ENCODE measurements around the gene CD74. TPM values are rescaled to one million over a fixed set of nuclear protein-coding genes. Genes with fewer than 3 reads are reported as not detected.

The CD74 gene
- total RNA-seq, 1 experiment from 2014 or later, result 12.7 TPM

- intact Hi-C loops (cut with micrococcal nuclease; ENCODE audit: unreplicated experiment), result no loop called here
- ATAC-seq (no peak), DNase-seq (ENCODE audit: low read depth, low spot score) (no peak)
- H3K4me3 ChIP-seq (ENCODE audit: low read depth in 2 of 2, low read length in 2 of 2), result no peak overlapping the region
- ChIA-PET CTCF (no interaction called here), POLR2A (no interaction called here)
- TF ChIP-seq POLR2AphosphoS5 (IDR thresholded peaks at IDR 0.05; ENCODE audit: low read depth, low read length), result no peak
- H3K27ac ChIP-seq (ENCODE audit: low read length), result no peak overlapping the region
- no peaks in the 10 kb centered on the region for H3K9me3 ChIP-seq (ENCODE audit: control insufficient read depth, insufficient read depth, low read depth, low read length)
- no TSS peak for BruUV-seq (replicated peaks)
- in situ Hi-C loops (cut with HindIII; ENCODE audit: low pct_unique_long_range_greater_than_20kb, low sequenced_read_pairs), result no loop called here
- no peaks in the 10 kb centered on the region for H3K36me3 ChIP-seq (ENCODE audit: control insufficient read depth, insufficient read depth, low read length)
- H3K27me3 ChIP-seq (ENCODE audit: control insufficient read depth, insufficient read depth, low read length), result no peaks in the 10 kb centered on the region
- 0 out of 2 replicates have a peak, but pooled peaks cover 4% of the 10 kb centered on the region for H3K4me1 ChIP-seq (ENCODE audit: control insufficient read depth, insufficient read depth, low read length)
Measured at GRCh38 chr5:150406723-150407095, 6.0 kb downstream of the CD74 start.

GRCh38 chr5:150406103-150406722, 6.5 kb downstream of the CD74 start:
- in situ Hi-C loops (cut with HindIII; ENCODE audit: low pct_unique_long_range_greater_than_20kb, low sequenced_read_pairs), result no loop called here
- POLR2A ChIA-PET, result no interaction called here

More at GRCh38 chr5:150406103-150406722, 6.5 kb downstream of the CD74 start:
- Histone ChIP-seq H3K9me3 (ENCODE audit: control insufficient read depth, insufficient read depth, low read depth, low read length) (no peaks in the 10 kb centered on the region), H3K4me1 (ENCODE audit: control insufficient read depth, insufficient read depth, low read length) (0 out of 2 replicates have a peak, but pooled peaks cover 4% of the 10 kb centered on the region), H3K36me3 (ENCODE audit: control insufficient read depth, insufficient read depth, low read length) (no peaks in the 10 kb centered on the region), H3K27me3 (ENCODE audit: control insufficient read depth, insufficient read depth, low read length) (no peaks in the 10 kb centered on the region), H3K4me3 (ENCODE audit: low read depth in 2 of 2, low read length in 2 of 2) (no peak overlapping the region), H3K27ac (ENCODE audit: low read length) (no peak overlapping the region)
- CTCF ChIA-PET, result no interaction called here
- TF ChIP-seq POLR2AphosphoS5 (IDR thresholded peaks at IDR 0.05; ENCODE audit: low read depth, low read length), result no peak
- no peak for TF ChIP-seq TCF7L2 (IDR thresholded peaks at IDR 0.05; ENCODE audit: low read depth, low read length)
- TF ChIP-seq CTCF (IDR thresholded peaks at IDR 0.05), result no peak
- TF ChIP-seq SIN3A (IDR thresholded peaks at IDR 0.05; ENCODE audit: borderline replicate concordance, insufficient read depth, low read depth, low read length), result no peak
- TF ChIP-seq REST (IDR thresholded peaks at IDR 0.05; ENCODE audit: insufficient read depth in 1 of 2, low read depth in 2 of 2, low read length in 1 of 2), result no peak
- ATAC-seq, result no peak
- intact Hi-C loops (cut with micrococcal nuclease; ENCODE audit: unreplicated experiment), result no loop called here
- no peak for DNase-seq (ENCODE audit: low read depth, low spot score)
- no TSS peak for BruUV-seq (replicated peaks)
